Endothelial cell of umbilical vein (primary cell): ENCODE results near the gene FRMPD3. TPM values are rescaled to one million over a fixed set of nuclear protein-coding genes. Genes with fewer than 3 reads are reported as not detected.
A peak's percentile ranks its signal among the peaks of the same experiment; 100 is the strongest.

Source experiments
- BruUV-seq: library from RNA; stranded (reverse); fragments of 400-500 nt; replicated peaks from 2 replicates; lab custom pipeline; 2021; lab: Mats Ljungman, UMichigan
- CTCF ChIA-PET: fragments of 300-600, 350-600 bp; sonication (Branson Sonifier 250); formaldehyde crosslinking; loops from one replicate; lab custom pipeline; 2021; ENCODE audit warnings: antibody characterized with exemption, inconsistent platforms; lab: Charles Lee
- POLR2A ChIA-PET: fragments of 300-600, 350-600 bp; sonication (Branson Sonifier 250); formaldehyde crosslinking; loops from one replicate; lab custom pipeline; 2021; ENCODE audit warnings: antibody characterized with exemption, inconsistent platforms; lab: Charles Lee
- DNase-seq: peaks from one replicate; pipeline ENCODE4 v3.0.0-alpha.2; 2011; ENCODE audit warnings: low read depth, low spot score
- FAIRE-seq: peaks from 2 replicates; lab custom pipeline; 2011; peaks lifted over from hg19 to GRCh38; lab: Jason Lieb, UNC
- H2AFZ ChIP-seq: 2 replicates; pipeline ENCODE4 v1.6.0; 2012; ENCODE audit warnings: low read depth, low read length, control low read depth, inconsistent platforms
- H3K27ac ChIP-seq: 2 replicates; pipeline ENCODE4 v1.5.1; 2011; ENCODE audit warnings: low read depth, mild to moderate bottlenecking, control low read depth, low read length, moderate library complexity; ENCODE audit not compliant: insufficient read depth
- H3K27me3 ChIP-seq, 2 experiments: 2 replicates each; pipeline versions ENCODE4 v1.6.0 to v1.6.1; 2011; ENCODE audit warnings: low read length in 2 of 2, mixed read lengths in 1 of 2; ENCODE audit not compliant: control insufficient read depth in 2 of 2, insufficient read depth in 2 of 2
- H3K36me3 ChIP-seq, 2 experiments: 2 replicates in 1 of 2; 3 replicates in 1 of 2; pipeline ENCODE4 v1.5.1; 2011; ENCODE audit warnings: low read length in 2 of 2, mild to moderate bottlenecking in 1 of 2, moderate library complexity in 1 of 2; ENCODE audit not compliant: control insufficient read depth in 2 of 2, insufficient read depth in 2 of 2; ENCODE audit errors: extremely low read depth in 1 of 2
- H3K4me1 ChIP-seq: 3 replicates; pipeline ENCODE4 v1.5.1; 2011; ENCODE audit warnings: mild to moderate bottlenecking, low read length; ENCODE audit not compliant: control insufficient read depth, insufficient read depth; ENCODE audit errors: extremely low read depth
- H3K4me2 ChIP-seq: 2 replicates; pipeline ENCODE4 v1.6.1; 2011; ENCODE audit warnings: low read length, control low read depth, mixed read lengths; ENCODE audit not compliant: insufficient read depth
- H3K4me3 ChIP-seq, 3 experiments: fragments of 200-600 bp in 1 of 3; sonication (generic), shearing (Covaris generic) in 1 of 3; replicated peaks in 1 of 3; 2 replicates each; pipeline ENCODE4 v1.5.1; 2011 to 2016; ENCODE audit warnings: control low read depth in 3 of 3, low read length in 3 of 3, mild to moderate bottlenecking in 2 of 3, inconsistent platforms in 1 of 3, low read depth in 1 of 3, moderate library complexity in 1 of 3; ENCODE audit not compliant: insufficient read depth in 1 of 3
- H3K79me2 ChIP-seq: 2 replicates; pipeline ENCODE4 v1.6.0; 2012; ENCODE audit warnings: low read length, inconsistent platforms; ENCODE audit not compliant: control insufficient read depth, insufficient read depth
- H3K9ac ChIP-seq: replicated peaks from 2 replicates; pipeline ENCODE3; 2011; ENCODE audit warnings: low read length, control low read depth; ENCODE audit not compliant: insufficient read depth; ENCODE audit errors: extremely low read depth
- H3K9me1 ChIP-seq: replicated peaks from 3 replicates; pipeline ENCODE4 v1.6.0; 2011; ENCODE audit warnings: mild to moderate bottlenecking, low read length; ENCODE audit not compliant: control insufficient read depth, insufficient read depth; ENCODE audit errors: extremely low read depth
- H3K9me3 ChIP-seq: replicated peaks from 2 replicates; pipeline ENCODE4 v1.5.1; 2012; ENCODE audit warnings: low read length, inconsistent platforms; ENCODE audit not compliant: control insufficient read depth, insufficient read depth
- H4K20me1 ChIP-seq: replicated peaks from 2 replicates; pipeline ENCODE3; 2011; ENCODE audit warnings: mild to moderate bottlenecking, low read length; ENCODE audit not compliant: control insufficient read depth, insufficient read depth; ENCODE audit errors: extremely low read depth
- CTCF ChIP-seq, 2 donors: IDR thresholded peaks; 1 replicate in 1 of 2; 2 replicates in 1 of 2; pipeline ENCODE4 v1.5.1; 2011; ENCODE audit warnings: low read length in 2 of 2, mild to moderate bottlenecking in 2 of 2, moderate library complexity in 2 of 2, control low read depth in 1 of 2, inconsistent platforms in 1 of 2, low read depth in 1 of 2; ENCODE audit not compliant: insufficient read depth in 1 of 2; ENCODE audit errors: extremely low read depth in 1 of 2
- EZH2 ChIP-seq: IDR thresholded peaks from 2 replicates; pipeline ENCODE4 v1.6.1; 2012; ENCODE audit warnings: borderline replicate concordance, low read depth, mild to moderate bottlenecking, moderate library complexity, low read length, inconsistent platforms; ENCODE audit not compliant: severe bottlenecking
- FOS ChIP-seq: IDR thresholded peaks from 2 replicates; pipeline ENCODE4 v1.6.1; 2011; ENCODE audit warnings: mild to moderate bottlenecking, low read length, moderate library complexity, borderline replicate concordance; ENCODE audit not compliant: insufficient read depth
- GATA2 ChIP-seq: IDR thresholded peaks from 2 replicates; pipeline ENCODE4 v1.7.0; 2011; ENCODE audit warnings: low read depth, mild to moderate bottlenecking, moderate library complexity, mixed read lengths, low read length; ENCODE audit not compliant: insufficient read length, insufficient read depth
- JUN ChIP-seq: IDR thresholded peaks from 2 replicates; pipeline ENCODE4 v1.6.1; 2011; ENCODE audit warnings: borderline replicate concordance, low read depth; ENCODE audit not compliant: insufficient read length, insufficient read depth
- MAX ChIP-seq: IDR thresholded peaks from 2 replicates; pipeline ENCODE4 v1.6.1; 2011; ENCODE audit not compliant: insufficient read depth, insufficient read length
- MYC ChIP-seq: IDR thresholded peaks from one replicate; pipeline ENCODE4 v1.6.1; 2011; ENCODE audit warnings: mild to moderate bottlenecking, low read depth, low read length
- POLR2A ChIP-seq: IDR thresholded peaks from 2 replicates; pipeline ENCODE4 v1.6.1; 2012; ENCODE audit warnings: low read depth, mild to moderate bottlenecking, control low read depth, low read length
- POLR2AphosphoS5 ChIP-seq: IDR thresholded peaks from 2 replicates; pipeline ENCODE4 v1.6.1; 2012; ENCODE audit warnings: low read depth, mild to moderate bottlenecking, control low read depth, low read length, moderate library complexity; ENCODE audit not compliant: insufficient read depth
- dilution Hi-C: fragments of 300-500 bp; cut with MboI; formaldehyde crosslinking; loops from one replicate; pipeline ENCODE4 v1.15.0; 2019; ENCODE audit warnings: low sequenced_read_pairs; ENCODE audit not compliant: extremely low pct_ligation_motif_present
- intact Hi-C: fragments of 100-400 bp; cut with micrococcal nuclease; formaldehyde crosslinking; loops from one replicate; pipeline ENCODE4 v1.10.0; 2022
- polyA plus RNA-seq, 4 experiments: library from polyadenylated mRNA; depleted of rRNA in 3 of 4; stranded (reverse) in 3 of 4; unstranded in 1 of 4; fragments of >200 nt; gene quantifications; 2 replicates each; pipeline versions ENCODE4 v1.2.1 to v1.2.3, GENCODE V29; 2011 to 2012; ENCODE audit warnings: missing spikeins in 1 of 4
- total RNA-seq: library from RNA; stranded (reverse); gene quantifications from 2 replicates; pipeline ENCODE4 v1.2.3, GENCODE V29; 2021

The FRMPD3 gene
- total and polyA plus RNA-seq, 2 donors (not counting 3 experiments of a cell fraction or from before 2014, with no cell fraction given) = not detected

- Histone ChIP-seq H3K27me3 (no peaks in the 10 kb centered on the region), H2AFZ (no peak overlapping the region), H4K20me1 (no peaks in the 10 kb centered on the region), H3K9ac (no peak overlapping the region), H3K79me2 (no peaks in the 10 kb centered on the region), H3K4me3 (no peak overlapping the region), H3K27ac (no peak overlapping the region), H3K4me1 (no peaks in the 10 kb centered on the region), H3K9me1 (no peaks in the 10 kb centered on the region), H3K9me3 (no peaks in the 10 kb centered on the region), H3K36me3 (no peaks in the 10 kb centered on the region), H3K4me2 (no peak overlapping the region)
- ChIA-PET CTCF (interaction anchor here (0.7 to 1.5 kb wide), 7 partner anchors 9 to 557 kb away, joined by 3 to 6 read pairs (median 3); no protein-coding TSS in a partner anchor), POLR2A (no interaction called here)
- TF ChIP-seq GATA2 (no peak), CTCF (IDR thresholded peaks at IDR 0.05; ENCODE audit: extremely low read depth in 1 of 2, insufficient read depth in 1 of 2, low read depth in 1 of 2, low read length in 2 of 2) (peak in 1 of 2 donors; percentile 24)
- BruUV-seq = no TSS peak
- FAIRE-seq (peak; percentile 85), DNase-seq (no peak)
- intact Hi-C loops = loop anchor here (1.0 kb wide), 2 partner anchors 400 to 404 kb away; no protein-coding TSS in a partner anchor
- dilution Hi-C loops = no loop called here
Observed at GRCh38 chrX:107429090-107429489, 20.4 kb upstream of the FRMPD3 start.

- Histone ChIP-seq H2AFZ (no peak overlapping the region), H3K9me1 (no peaks in the 10 kb centered on the region), H3K79me2 (no peaks in the 10 kb centered on the region), H3K27ac (no peak overlapping the region), H3K36me3 (no peaks in the 10 kb centered on the region), H3K4me2 (no peak overlapping the region), H3K4me3 (no peak overlapping the region), H3K9me3 (no peaks in the 10 kb centered on the region), H3K9ac (no peak overlapping the region), H4K20me1 (no peaks in the 10 kb centered on the region), H3K4me1 (no peaks in the 10 kb centered on the region), H3K27me3 (no peaks in the 10 kb centered on the region)
- dilution Hi-C loops = no loop called here
- POLR2A ChIA-PET = no interaction called here
- DNase-seq = no peak
- CTCF ChIA-PET = no interaction called here
- intact Hi-C loops = no loop called here
- no peak for TF ChIP-seq EZH2
- no peak for TF ChIP-seq MAX
- TF ChIP-seq MYC = no peak
- TF ChIP-seq GATA2 = no peak
- TF ChIP-seq JUN = no peak
- no peak for TF ChIP-seq POLR2AphosphoS5
- no peak for TF ChIP-seq FOS
- no peak for TF ChIP-seq POLR2A
- no peak for TF ChIP-seq CTCF (IDR thresholded peaks at IDR 0.05; ENCODE audit: extremely low read depth in 1 of 2, insufficient read depth in 1 of 2, low read depth in 1 of 2, low read length in 2 of 2)
- FAIRE-seq = no peak
- BruUV-seq = no TSS peak
Observed at GRCh38 chrX:107440187-107440586, 9.3 kb upstream of the FRMPD3 start.
